HG02759 (cell line): ENCODE data around the gene ZBTB4.

ENCODE experiments used
- ATAC-seq: cut with Tn5 transposase; IDR thresholded peaks from one replicate; pipeline ENCODE4 v1.9.1; 2021; ENCODE audit warnings: mild to moderate bottlenecking, moderate library complexity; ENCODE audit not compliant: unreplicated experiment

Gene ZBTB4

GRCh38 chr17:7442142-7442541 is 37.3 kb downstream of the ZBTB4 start:
- no peak for ATAC-seq

GRCh38 chr17:7441266-7441665 is 38.2 kb downstream of the ZBTB4 start:
- no peak for ATAC-seq

- no peak for ATAC-seq
Observed at GRCh38 chr17:7440834-7441195, 38.6 kb downstream of the ZBTB4 start.

- ATAC-seq, result no peak
Observed at GRCh38 chr17:7440113-7440833, 39.2 kb downstream of the ZBTB4 start.

GRCh38 chr17:7439462-7440112 is 39.8 kb downstream of the ZBTB4 start, which contains the start of gene FGF11:
TSS of gene FGF11 (plus strand) at chr17:7439512. CDS start at chr17:7439621, 109 bp downstream.
- ATAC-seq, result no peak

GRCh38 chr17:7438656-7439460 is 40.6 kb downstream of the ZBTB4 start:
- no peak for ATAC-seq

- no peak for ATAC-seq
Observed at GRCh38 chr17:7437950-7438614, 41.3 kb downstream of the ZBTB4 start.

- ATAC-seq, result no peak
Observed at GRCh38 chr17:7437369-7437863, 42.0 kb downstream of the ZBTB4 start.

- peak; percentile 43 for ATAC-seq
Observed at GRCh38 chr17:7436556-7437368, 42.7 kb downstream of the ZBTB4 start.

- ATAC-seq, result peak; percentile 22
Observed at GRCh38 chr17:7435676-7436555, 43.5 kb downstream of the ZBTB4 start.

GRCh38 chr17:7432296-7432695 is 47.1 kb downstream of the ZBTB4 start:
- no peak for ATAC-seq

GRCh38 chr17:7431231-7431630 is 48.2 kb downstream of the ZBTB4 start:
- no peak for ATAC-seq

GRCh38 chr17:7429722-7430121 is 49.7 kb downstream of the ZBTB4 start:
- no peak for ATAC-seq

GRCh38 chr17:7428557-7428956 is 50.9 kb downstream of the ZBTB4 start, which contains the start of gene SPEM3:
TSS of gene SPEM3 (plus strand) at chr17:7428857. CDS start at chr17:7428903, 46 bp downstream.
- no peak for ATAC-seq

GRCh38 chr17:7427549-7427948 is 51.9 kb downstream of the ZBTB4 start:
- no peak for ATAC-seq

GRCh38 chr17:7426896-7427489 is 52.4 kb downstream of the ZBTB4 start:
- no peak for ATAC-seq

- ATAC-seq, result no peak
Observed at GRCh38 chr17:7426203-7426863, 53.1 kb downstream of the ZBTB4 start.

- ATAC-seq, result no peak
Observed at GRCh38 chr17:7425756-7426155, 53.7 kb downstream of the ZBTB4 start.
